ENCODE results near the gene PHF14.

The PHF14 gene

GRCh38 chr7:11212816-11213215 lies 239.1 kb downstream of the PHF14 start:
- DNase-seq, result no peak

GRCh38 chr7:11213266-11213665 lies 239.6 kb downstream of the PHF14 start:
- DNase-seq, result no peak

- DNase-seq, result no peak
Observed at GRCh38 chr7:11216276-11216675, 242.6 kb downstream of the PHF14 start.

- no peak for DNase-seq
Observed at GRCh38 chr7:11217848-11218565, 244.3 kb downstream of the PHF14 start.
